Right cardiac atrium (tissue), 5 donors: ENCODE measurements around the gene DNAAF5. TPM values are rescaled to one million over a fixed set of nuclear protein-coding genes. Genes with fewer than 3 reads are reported as not detected.

Source experiments
- ATAC-seq, 2 donors: fragments of 200-7000 bp; cut with Tn5 transposase; one replicate each; pipeline versions ENCODE4 v1.8.0 to v1.9.1; 2020; ENCODE audit warnings: moderate library complexity in 2 of 2, mild to moderate bottlenecking in 1 of 2
- DNase-seq, 3 donors: peaks; one replicate each; pipeline ENCODE4 v3.0.0-alpha.2; 2020
- H3K27ac ChIP-seq: one replicate; pipeline ENCODE4 v1.5.1; 2013; ENCODE audit warnings: mild to moderate bottlenecking, low read length, control low read depth, moderate library complexity
- H3K27me3 ChIP-seq: one replicate; pipeline ENCODE4 v1.6.1; 2013; ENCODE audit not compliant: control insufficient read depth, insufficient read depth
- H3K4me1 ChIP-seq: one replicate; pipeline ENCODE4 v1.6.1; 2013; ENCODE audit warnings: low read length; ENCODE audit not compliant: control insufficient read depth, insufficient read depth
- H3K4me3 ChIP-seq: one replicate; pipeline ENCODE4 v1.5.1; 2013; ENCODE audit warnings: low read length, control low read depth
- H3K9me3 ChIP-seq: one replicate; pipeline ENCODE4 v1.6.1; 2013; ENCODE audit warnings: low read length; ENCODE audit not compliant: control insufficient read depth
- WGBS: extraction: QIAGEN DNeasy Blood & Tissue Kit; methylation state at CpG from one replicate; pipeline ENCODE4 v1.1.7; 2013; 5-methylcytosine and 5-hydroxymethylcytosine counted together
- intact Hi-C, 4 donors: fragments of 100-400 bp; cut with DNase I; formaldehyde crosslinking; loops; one replicate each; pipeline versions ENCODE4 v1.11.0 to v1.14.0; 2022 to 2023
- long read RNA-seq, 4 donors: library from polyadenylated mRNA; unstranded; transcript quantifications; one replicate each; pipeline ENCODE4 v2.0.0, GENCODE V29; 2020 to 2021
- polyA plus RNA-seq: library from polyadenylated mRNA; stranded (reverse); fragments of 200-250 nt; gene quantifications from one replicate; pipeline ENCODE4 v1.2.3, GENCODE V29; 2013
- total RNA-seq, 4 donors: library from RNA; stranded (reverse); fragmentation: NEBNext Ultra II Directional; extraction: Animal tissue kit (Norgen Biotek cat#: 25700); gene quantifications; one replicate each; pipeline ENCODE4 v1.2.1, GENCODE V29; 2021
- donor health status: healthy with polysubstance abuse.
- donor health status: DM: no; HTN: yes; CAD: no.
- donor health status: DM: no; HTN: no; CAD: no.
- donor health status: DM: no; HTN: yes; CAD: no; lungs with severe emphysema.
- donor health status: DM: yes; HTN: yes; CAD: no.

Gene DNAAF5
- total RNA-seq (10 to 100 TPM; 12.0 to 20.7 (median 16.1) TPM), polyA plus RNA-seq (10.2 TPM)
- long read RNA-seq, donor 1, transcript DNAAF5-202 (6 exons, 1,907 nt) = minor isoform, 6 of 60 reads
- long read RNA-seq, donor 1, transcript DNAAF5-201 (13 exons, 3,410 nt) = major isoform, 37 of 60 reads
- long read RNA-seq, donor 1, partial matches to known transcripts = 9 of 60 reads
- long read RNA-seq, donor 1, other reads (novel, unspliced or antisense) = 7 of 60 reads
- long read RNA-seq, donor 2, transcript DNAAF5-201 (13 exons, 3,410 nt) = major isoform, 30 of 48 reads
- long read RNA-seq, donor 2, partial matches to known transcripts = 4 of 48 reads
- long read RNA-seq, donor 2, other reads (novel, unspliced or antisense) = 11 of 48 reads
- long read RNA-seq, donor 3, transcript DNAAF5-202 (6 exons, 1,907 nt) = major isoform, 10 of 39 reads
- long read RNA-seq, donor 3, partial matches to known transcripts = 15 of 39 reads
- long read RNA-seq, donor 3, other reads (novel, unspliced or antisense) = 11 of 39 reads
- long read RNA-seq, donor 4, transcript DNAAF5-201 (13 exons, 3,410 nt) = major isoform, 27 of 43 reads
- long read RNA-seq, donor 4, partial matches to known transcripts = 7 of 43 reads
- long read RNA-seq, donor 4, other reads (novel, unspliced or antisense) = 7 of 43 reads

DNA sequence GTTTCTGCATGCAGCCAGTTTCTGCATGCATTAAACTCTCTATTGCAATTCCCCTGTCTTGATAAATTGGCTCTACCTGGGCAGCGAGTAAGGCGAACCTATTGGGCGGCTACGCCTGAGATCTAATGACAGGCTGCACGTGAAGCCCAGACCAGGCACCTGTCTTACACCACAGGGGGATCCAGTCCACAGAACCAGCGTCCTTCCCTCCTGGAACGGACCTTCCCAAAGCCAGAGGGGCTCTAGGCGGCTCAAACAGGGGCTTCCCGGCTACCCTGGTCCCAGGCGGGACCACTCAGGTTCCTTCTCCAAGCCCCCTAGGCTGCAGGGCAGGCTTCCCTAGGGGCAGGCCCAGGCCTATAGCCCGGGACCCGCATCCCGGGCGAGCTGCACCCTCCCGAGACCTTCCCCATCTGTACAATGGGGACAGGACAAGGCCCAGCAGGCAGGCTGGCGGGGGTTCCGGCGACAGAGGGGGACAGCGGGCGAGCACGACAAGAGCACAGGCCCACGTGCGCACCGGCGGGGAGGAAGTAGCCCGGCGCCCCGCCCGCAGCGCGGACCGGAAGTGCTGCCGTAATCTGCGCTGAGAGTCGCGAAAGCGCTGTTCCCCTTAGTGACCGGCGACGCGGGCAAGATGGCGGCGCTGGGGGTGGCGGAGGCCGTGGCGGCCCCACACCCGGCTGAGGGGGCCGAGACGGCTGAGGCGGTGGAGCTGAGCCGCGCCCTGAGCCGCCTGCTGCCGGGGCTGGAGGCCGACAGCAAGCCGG lies at the start of gene DNAAF5:
TSS of gene DNAAF5 (plus strand) at position 616 of the 770 bp plus-strand sequence. CDS start at position 638, 22 bp downstream.
- Histone ChIP-seq H3K27ac (peak within 1 kb of the TSS; percentile 46), H3K27me3 (no peaks in the 10 kb centered on the region), H3K4me3 (peak within 1 kb of the TSS; percentile 92), H3K9me3 (no peaks in the 10 kb centered on the region), H3K4me1 (peaks cover 5% of the 10 kb centered on the region)
- DNase-seq = peak; percentile 90 to 95 (median 94)
- intact Hi-C loops = loop anchor here in 1 of 4 donors (10.0 kb wide), 1 partner anchor 201 kb away; no protein-coding TSS in a partner anchor
- WGBS = 8% methylated on average over 56 of the region's 56 CpGs
- peak; percentile 93 to 94 for ATAC-seq

DNA sequence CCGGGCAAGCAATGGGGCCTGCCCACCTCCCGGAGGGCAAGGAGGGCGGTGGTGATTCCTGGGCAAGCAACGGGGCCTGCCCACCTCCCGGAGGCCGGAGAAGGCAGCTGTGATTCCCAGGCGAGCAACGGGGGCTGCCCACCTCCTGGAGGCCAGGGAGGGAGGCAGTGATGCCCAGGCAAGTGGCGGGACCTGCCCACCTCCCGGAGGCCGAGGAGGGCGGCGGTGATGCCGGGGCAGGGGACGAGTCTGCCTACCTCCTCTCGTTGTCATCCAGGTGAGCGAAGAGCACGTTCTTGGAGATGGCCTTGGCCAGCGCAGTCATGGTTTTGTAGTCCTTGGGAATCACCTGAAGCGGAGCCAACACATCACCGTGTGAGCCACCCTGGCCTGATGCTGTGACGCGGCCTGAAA lies 49.5 kb upstream of the DNAAF5 start:
- no peak overlapping the region for H3K27ac ChIP-seq
- H3K4me1 ChIP-seq = no peaks in the 10 kb centered on the region
- DNase-seq = peak in 2 of 3 donors; percentile 29 to 53
- ATAC-seq = peak in 1 of 2 donors; percentile 37
- WGBS = 97% methylated on average over 23 of the region's 23 CpGs
- H3K27me3 ChIP-seq = no peaks in the 10 kb centered on the region
- intact Hi-C loops = loop anchor here in 1 of 4 donors (10.0 kb wide), 1 partner anchor 78 kb away; no protein-coding TSS in a partner anchor
- no peak overlapping the region for H3K4me3 ChIP-seq
- no peaks in the 10 kb centered on the region for H3K9me3 ChIP-seq

DNA sequence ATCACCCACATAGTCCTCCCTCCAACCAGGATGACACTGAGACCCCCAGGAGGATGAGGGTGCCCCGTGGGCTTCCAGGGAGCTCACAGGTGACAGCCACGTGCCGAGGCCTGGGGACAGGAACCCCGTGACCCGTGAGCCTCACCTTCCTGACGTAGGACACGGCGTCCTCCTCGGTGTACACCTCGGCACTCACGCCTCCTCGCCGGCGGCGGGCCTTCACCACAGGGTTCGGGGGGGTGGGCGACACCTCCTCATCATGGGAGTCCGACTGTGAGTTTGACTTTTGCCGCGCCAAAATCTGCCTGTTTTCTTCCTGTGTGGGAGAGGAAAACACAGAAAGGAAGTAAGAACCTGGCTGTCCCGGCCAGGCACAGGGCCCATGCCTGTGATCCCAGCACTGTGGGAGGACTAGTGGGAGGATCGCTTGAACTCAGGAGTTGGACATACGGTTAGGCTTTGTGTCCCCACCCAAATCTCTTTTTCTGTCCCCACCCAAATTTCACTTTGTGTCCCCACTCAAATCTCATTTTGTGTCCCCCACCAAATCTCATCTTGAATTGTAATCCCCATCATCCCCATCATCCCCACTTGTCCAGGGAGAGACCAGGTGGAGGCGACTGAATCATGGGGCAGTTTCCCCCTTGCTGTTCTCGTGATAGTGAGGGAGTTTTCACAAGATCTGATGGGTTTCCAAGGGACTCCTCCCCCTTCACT lies 45.9 kb upstream of the DNAAF5 start:
- ATAC-seq (no peak), DNase-seq (peak in 1 of 3 donors; percentile 19)
- Histone ChIP-seq H3K27ac (no peak overlapping the region), H3K4me3 (no peak overlapping the region), H3K4me1 (no peaks in the 10 kb centered on the region), H3K27me3 (no peaks in the 10 kb centered on the region), H3K9me3 (no peaks in the 10 kb centered on the region)
- intact Hi-C loops = no loop called here
- WGBS = 95% methylated on average over 25 of the region's 25 CpGs

DNA sequence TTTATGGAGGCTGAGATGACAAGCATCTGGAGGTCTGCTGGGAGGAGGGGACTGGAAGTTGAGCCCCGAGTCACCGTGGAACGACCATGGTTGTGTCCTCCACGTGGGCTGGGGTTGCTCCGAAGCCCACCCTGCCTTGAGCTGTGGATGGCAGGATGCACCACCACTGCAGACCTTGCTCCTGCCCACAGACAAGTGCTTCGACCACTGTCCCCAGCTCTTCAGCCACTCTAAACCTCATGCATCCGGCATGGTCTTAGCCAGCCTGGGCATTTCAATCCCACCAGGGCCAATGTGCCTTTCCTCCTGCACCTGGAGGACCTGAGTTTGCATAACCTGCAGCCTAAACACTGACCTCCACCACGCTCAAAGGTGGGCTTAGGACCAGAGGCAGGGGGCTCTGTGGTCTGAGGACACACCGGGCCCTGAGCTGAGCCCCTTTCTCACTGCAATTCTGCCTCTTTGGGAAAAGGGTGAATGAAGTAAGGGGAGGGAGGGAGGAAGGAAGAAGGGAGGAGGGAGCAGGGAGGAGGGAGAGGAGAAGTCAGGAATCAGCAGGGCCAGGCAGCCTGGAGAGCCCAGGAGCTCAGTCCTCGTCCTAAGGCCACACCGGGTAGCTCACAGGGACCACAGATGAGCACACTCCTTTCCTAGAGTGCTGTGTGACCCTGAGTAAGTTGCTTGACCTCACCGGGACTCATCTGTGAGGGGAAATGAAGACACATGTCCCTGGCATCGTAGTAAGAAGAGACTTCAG lies 44.8 kb upstream of the DNAAF5 start:
- no peaks in the 10 kb centered on the region for H3K9me3 ChIP-seq
- DNase-seq (no peak), ATAC-seq (peak in 1 of 2 donors; percentile 41)
- no peak overlapping the region for H3K4me3 ChIP-seq
- intact Hi-C loops = no loop called here
- no peaks in the 10 kb centered on the region for H3K27me3 ChIP-seq
- WGBS = 96% methylated on average over 13 of the region's 13 CpGs
- H3K4me1 ChIP-seq = no peaks in the 10 kb centered on the region
- H3K27ac ChIP-seq = no peak overlapping the region

DNA sequence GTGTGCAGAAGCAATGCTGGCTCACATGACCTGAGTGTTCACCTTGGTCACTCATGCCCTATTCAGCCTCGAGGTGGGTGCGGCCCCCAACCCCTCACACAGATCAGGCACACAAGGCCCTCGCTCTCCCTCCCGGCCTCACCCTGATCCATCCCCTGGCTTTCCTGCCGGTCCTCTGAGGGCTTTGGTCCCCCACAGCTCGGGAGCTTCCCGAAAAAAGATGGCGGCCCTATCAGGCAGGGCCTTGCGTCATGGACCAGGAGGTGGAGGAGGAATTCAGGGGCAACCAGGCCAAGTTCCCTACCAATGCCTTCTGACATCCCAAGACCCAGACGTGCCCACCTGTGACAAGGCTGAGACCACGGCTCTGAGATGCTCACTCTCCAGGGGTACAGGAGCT lies 43.7 kb upstream of the DNAAF5 start:
- Histone ChIP-seq H3K4me3 (no peak overlapping the region), H3K9me3 (no peaks in the 10 kb centered on the region), H3K27ac (no peak overlapping the region), H3K4me1 (no peaks in the 10 kb centered on the region), H3K27me3 (no peaks in the 10 kb centered on the region)
- DNase-seq = no peak
- ATAC-seq = no peak
- intact Hi-C loops = no loop called here
- 97% methylated on average over 11 of the region's 11 CpGs for WGBS

DNA sequence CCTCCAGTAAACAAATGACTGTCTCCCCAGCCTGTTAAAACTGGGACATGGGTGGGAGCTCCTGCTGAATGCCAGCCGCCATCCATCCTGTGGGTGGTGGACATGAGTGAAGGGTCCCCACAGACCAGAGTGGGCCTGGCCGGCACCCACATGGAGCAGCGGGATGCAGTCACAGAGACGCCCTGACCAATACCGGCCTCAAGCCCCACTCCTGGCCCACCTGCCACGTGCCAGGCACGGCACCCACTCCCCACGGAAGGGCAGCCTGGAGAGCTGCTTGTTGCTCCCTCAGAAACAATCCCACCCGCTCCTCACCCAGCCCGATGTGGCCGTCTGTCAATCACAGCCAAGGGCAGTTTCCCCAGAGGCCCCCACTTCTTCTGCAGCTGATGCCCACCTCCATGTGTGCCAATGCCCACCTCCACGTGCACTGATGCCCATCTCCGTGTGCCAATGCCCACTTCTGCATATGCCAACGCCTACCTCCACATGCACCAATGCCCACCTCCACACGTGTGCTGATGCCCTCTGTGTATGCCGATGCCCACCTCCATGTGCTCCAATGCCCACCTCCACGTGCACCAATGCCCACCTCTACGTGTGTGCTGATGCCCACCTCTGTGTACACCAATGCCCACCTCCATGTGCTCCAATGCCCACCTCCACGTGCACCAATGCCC lies 42.8 kb upstream of the DNAAF5 start:
- no peak overlapping the region for H3K4me3 ChIP-seq
- WGBS = over 99% methylated on average over 19 of the region's 19 CpGs
- no peaks in the 10 kb centered on the region for H3K4me1 ChIP-seq
- ATAC-seq (peak in 1 of 2 donors; percentile 43), DNase-seq (no peak)
- no peaks in the 10 kb centered on the region for H3K27me3 ChIP-seq
- intact Hi-C loops = no loop called here
- H3K9me3 ChIP-seq = peaks cover 2% of the 10 kb centered on the region
- no peak overlapping the region for H3K27ac ChIP-seq

DNA sequence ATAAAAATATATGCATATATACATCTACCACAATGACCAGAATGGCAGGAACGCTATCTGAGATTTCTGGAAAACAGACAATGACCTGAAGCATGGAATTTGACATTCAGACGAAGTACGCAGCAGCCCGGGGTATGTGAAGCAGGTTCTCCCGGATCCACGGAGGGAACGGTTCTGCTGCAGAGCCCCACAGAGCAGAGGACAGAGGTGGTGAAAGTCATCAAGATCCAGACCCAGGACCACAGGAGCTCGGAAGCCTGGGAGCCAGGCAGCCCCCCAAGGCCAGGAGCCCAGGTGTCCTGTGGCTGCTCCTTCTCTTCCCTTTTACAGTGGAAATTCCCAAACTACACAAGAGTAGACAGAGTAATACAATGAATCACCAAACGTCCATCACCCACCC lies 42.1 kb upstream of the DNAAF5 start:
- ATAC-seq = no peak
- Histone ChIP-seq H3K27me3 (no peaks in the 10 kb centered on the region), H3K4me3 (no peak overlapping the region), H3K27ac (no peak overlapping the region), H3K4me1 (no peaks in the 10 kb centered on the region), H3K9me3 (peaks cover 2% of the 10 kb centered on the region)
- intact Hi-C loops = no loop called here
- no peak for DNase-seq
- WGBS = 97% methylated on average over 9 of the region's 9 CpGs

DNA sequence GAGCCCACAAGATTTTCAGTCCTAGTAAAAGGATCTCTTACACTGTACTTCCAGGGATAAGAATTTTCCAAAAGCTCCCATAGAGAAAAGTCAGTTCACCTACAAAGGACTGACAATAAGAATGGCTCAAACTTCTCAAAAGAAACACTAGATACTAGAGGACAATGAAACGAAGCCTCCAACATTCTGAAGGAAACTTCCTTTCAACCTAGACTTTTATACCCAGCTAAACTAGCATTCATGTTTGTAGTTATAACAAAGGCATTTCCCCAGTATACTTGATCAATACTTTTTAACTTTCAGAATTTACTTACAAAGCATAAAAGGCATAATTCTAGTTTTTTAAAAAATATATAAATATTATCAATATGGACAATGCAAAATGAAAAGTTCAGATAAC lies 41.0 kb upstream of the DNAAF5 start:
- Histone ChIP-seq H3K27me3 (no peaks in the 10 kb centered on the region), H3K4me1 (no peaks in the 10 kb centered on the region), H3K9me3 (peaks cover 2% of the 10 kb centered on the region), H3K27ac (no peak overlapping the region), H3K4me3 (no peak overlapping the region)
- WGBS = 96% methylated on average over 1 of the region's 1 CpG
- no peak for DNase-seq
- intact Hi-C loops = no loop called here
- no peak for ATAC-seq

DNA sequence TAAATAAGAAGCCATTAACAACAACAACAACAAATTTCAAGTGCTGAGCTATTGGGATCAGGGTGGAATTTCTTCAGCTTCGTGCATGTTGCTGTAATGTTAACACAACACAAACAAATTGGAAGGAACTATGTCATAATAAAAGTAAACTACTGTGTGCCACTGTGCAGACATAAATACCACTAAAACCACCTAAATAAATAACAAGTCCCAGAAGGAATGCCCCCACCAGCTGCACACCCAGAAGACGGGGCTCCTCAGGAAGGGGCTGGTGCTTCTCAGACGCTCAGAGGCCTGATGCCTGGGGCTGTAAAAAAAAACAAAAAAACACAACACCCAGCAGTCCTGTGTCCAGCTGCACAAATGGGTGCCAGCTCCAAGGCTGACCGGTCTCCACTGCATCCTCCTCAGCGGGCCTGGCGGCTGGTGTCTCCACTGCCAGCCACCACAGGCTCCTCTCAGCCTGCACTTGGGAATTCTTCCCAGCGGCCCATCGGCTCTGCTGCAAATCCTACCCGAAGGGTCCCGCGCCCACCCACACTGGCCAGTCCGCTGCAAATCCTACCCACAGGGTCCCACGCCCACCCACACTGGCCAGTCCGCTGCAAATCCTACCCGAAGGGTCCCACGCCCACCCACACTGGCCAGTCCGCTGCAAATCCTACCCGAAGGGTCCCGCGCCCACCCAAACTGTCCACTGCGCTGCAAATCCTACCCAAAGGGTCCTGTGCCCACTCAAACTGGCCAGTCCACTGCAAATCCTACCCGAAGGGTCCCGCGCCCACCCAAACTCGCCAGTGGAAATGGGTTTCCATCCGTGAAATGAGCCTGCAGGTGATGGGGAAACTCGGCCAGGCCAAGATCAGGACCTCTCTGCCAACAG lies 35.8 kb upstream of the DNAAF5 start:
- Histone ChIP-seq H3K9me3 (peaks cover 2% of the 10 kb centered on the region), H3K4me1 (no peaks in the 10 kb centered on the region), H3K27me3 (no peaks in the 10 kb centered on the region), H3K27ac (no peak overlapping the region), H3K4me3 (no peak overlapping the region)
- intact Hi-C loops = no loop called here
- DNase-seq = no peak
- no peak for ATAC-seq
- WGBS = 99% methylated on average over 27 of the region's 27 CpGs
